Loucy (cell line): ENCODE measurements around the gene FOXO3.

Experiments used
- CTCF ChIP-seq: fragments of 200-600 bp; sonication (generic); conservative IDR thresholded peaks from 2 replicates; pipeline ENCODE4 v1.5.1; 2014; ENCODE audit warnings: mild to moderate bottlenecking, antibody characterized with exemption, low read length
- EZH2phosphoT487 ChIP-seq: fragments of 200-600 bp; IDR thresholded peaks from 2 replicates; pipeline ENCODE4 v1.6.1; 2018; ENCODE audit warnings: antibody characterized with exemption, mild to moderate bottlenecking, moderate library complexity, borderline replicate concordance

- TF ChIP-seq CTCF (no peak), EZH2phosphoT487 (no peak)
Observed at GRCh38 chr6:108677894-108678293, 117.2 kb downstream of the FOXO3 start.
